ENCODE measurements around the gene GPR141. TPM values are rescaled to one million over a fixed set of nuclear protein-coding genes. Genes with fewer than 3 reads are reported as not detected.

The GPR141 gene
- total RNA-seq, 1 experiment from 2014 or later = not detected

GRCh38 chr7:37718585-37718984 is 35.0 kb downstream of the GPR141 start:
- H3K4me1 Mint-ChIP-seq (ENCODE audit: low read depth, unreplicated experiment) = no peaks in the 10 kb centered on the region
- no TSS peak for BruUV-seq (replicated peaks)
- no peaks in the 10 kb centered on the region for H3K36me3 Mint-ChIP-seq (ENCODE audit: insufficient read depth, unreplicated experiment)
- no peak overlapping the region for H3K27ac Mint-ChIP-seq (ENCODE audit: unreplicated experiment)
- no peak overlapping the region for H3K4me3 Mint-ChIP-seq (ENCODE audit: low read depth, unreplicated experiment)
- H3K27me3 Mint-ChIP-seq (ENCODE audit: unreplicated experiment) = no peaks in the 10 kb centered on the region
- intact Hi-C loops (cut with micrococcal nuclease; ENCODE audit: unreplicated experiment) = no loop called here
- no peak for DNase-seq
- CTCF ChIA-PET = interaction anchor here (1.3 kb wide), 1 partner anchor 12 kb away, joined by 4 read pairs; no protein-coding TSS in a partner anchor
- TF ChIP-seq CTCF (IDR thresholded peaks at IDR 0.05; ENCODE audit: unreplicated experiment) = no peak
- H3K9me3 Mint-ChIP-seq (ENCODE audit: low read depth, unreplicated experiment) = peaks cover 5% of the 10 kb centered on the region

- intact Hi-C loops (cut with micrococcal nuclease; ENCODE audit: unreplicated experiment) = no loop called here
- H3K27ac Mint-ChIP-seq (ENCODE audit: unreplicated experiment) = no peak overlapping the region
- BruUV-seq (replicated peaks) = no TSS peak
Measured at GRCh38 chr7:37719077-37719476, 35.5 kb downstream of the GPR141 start.

GRCh38 chr7:37724732-37725131 is 41.2 kb downstream of the GPR141 start:
- no peaks in the 10 kb centered on the region for H3K36me3 Mint-ChIP-seq (ENCODE audit: insufficient read depth, unreplicated experiment)

More at GRCh38 chr7:37719077-37719476, 35.5 kb downstream of the GPR141 start:
- Mint-ChIP-seq H3K4me3 (ENCODE audit: low read depth, unreplicated experiment) (no peak overlapping the region), H3K4me1 (ENCODE audit: low read depth, unreplicated experiment) (no peaks in the 10 kb centered on the region), H3K27me3 (ENCODE audit: unreplicated experiment) (no peaks in the 10 kb centered on the region), H3K9me3 (ENCODE audit: low read depth, unreplicated experiment) (peaks cover 5% of the 10 kb centered on the region), H3K36me3 (ENCODE audit: insufficient read depth, unreplicated experiment) (no peaks in the 10 kb centered on the region)
- DNase-seq = no peak
- CTCF ChIA-PET = interaction anchor here (1.3 kb wide), 1 partner anchor 11 kb away, joined by 4 read pairs; no protein-coding TSS in a partner anchor
- TF ChIP-seq CTCF (IDR thresholded peaks at IDR 0.05; ENCODE audit: unreplicated experiment) = no peak

GRCh38 chr7:37726016-37726415 is 42.5 kb downstream of the GPR141 start:
- CTCF ChIA-PET = no interaction called here

More at GRCh38 chr7:37724732-37725131, 41.2 kb downstream of the GPR141 start:
- Mint-ChIP-seq H3K4me1 (ENCODE audit: low read depth, unreplicated experiment) (no peaks in the 10 kb centered on the region), H3K27me3 (ENCODE audit: unreplicated experiment) (peaks cover 19% of the 10 kb centered on the region), H3K27ac (ENCODE audit: unreplicated experiment) (no peak overlapping the region), H3K9me3 (ENCODE audit: low read depth, unreplicated experiment) (peaks cover 5% of the 10 kb centered on the region), H3K4me3 (ENCODE audit: low read depth, unreplicated experiment) (no peak overlapping the region)
- DNase-seq = no peak
- BruUV-seq (replicated peaks) = no TSS peak
- TF ChIP-seq CTCF (IDR thresholded peaks at IDR 0.05; ENCODE audit: unreplicated experiment) = no peak
- intact Hi-C loops (cut with micrococcal nuclease; ENCODE audit: unreplicated experiment) = no loop called here
- CTCF ChIA-PET = no interaction called here

More at GRCh38 chr7:37726016-37726415, 42.5 kb downstream of the GPR141 start:
- intact Hi-C loops (cut with micrococcal nuclease; ENCODE audit: unreplicated experiment) = no loop called here
- peaks cover 19% of the 10 kb centered on the region for H3K27me3 Mint-ChIP-seq (ENCODE audit: unreplicated experiment)
- BruUV-seq (replicated peaks) = no TSS peak
- H3K36me3 Mint-ChIP-seq (ENCODE audit: insufficient read depth, unreplicated experiment) = no peaks in the 10 kb centered on the region
- no peaks in the 10 kb centered on the region for H3K4me1 Mint-ChIP-seq (ENCODE audit: low read depth, unreplicated experiment)
- no peak overlapping the region for H3K4me3 Mint-ChIP-seq (ENCODE audit: low read depth, unreplicated experiment)
- H3K9me3 Mint-ChIP-seq (ENCODE audit: low read depth, unreplicated experiment) = peaks cover 5% of the 10 kb centered on the region
- no peak overlapping the region for H3K27ac Mint-ChIP-seq (ENCODE audit: unreplicated experiment)
- DNase-seq = no peak
- no peak for TF ChIP-seq CTCF (IDR thresholded peaks at IDR 0.05; ENCODE audit: unreplicated experiment)
